ENCODE results near the gene PLCZ1. TPM values are rescaled to one million over a fixed set of nuclear protein-coding genes. Genes with fewer than 3 reads are reported as not detected.

PLCZ1 gene
- total RNA-seq, 3 donors from 2014 or later, result not detected

DNA sequence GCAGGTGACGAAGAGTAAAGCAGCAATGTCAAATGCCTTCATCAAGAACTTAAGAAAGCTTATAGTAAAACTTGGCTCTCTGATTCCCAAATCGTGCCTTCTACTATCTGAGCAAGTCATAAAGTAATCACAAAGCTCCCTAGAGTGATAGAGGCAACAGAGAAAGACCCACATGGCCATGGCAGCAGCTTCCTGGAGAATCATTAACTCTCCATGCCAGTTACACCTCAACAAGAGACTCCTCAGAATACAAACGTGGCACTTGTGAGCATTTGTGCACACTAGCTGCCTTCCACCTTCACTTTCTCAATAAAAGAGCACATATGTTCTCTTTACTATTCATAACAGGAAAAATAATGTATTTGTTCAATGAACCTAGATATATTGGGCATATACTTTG is 48.0 kb downstream of the PLCZ1 start:
- Histone ChIP-seq H3K27ac (no peak overlapping the region), H3K4me1 (no peaks in the 10 kb centered on the region), H3K36me3 (no peaks in the 10 kb centered on the region), H3K4me3 (no peak overlapping the region), H3K27me3 (no peaks in the 10 kb centered on the region), H3K9me3 (no peaks in the 10 kb centered on the region)
- intact Hi-C loops (cut with DNase I; ENCODE audit: low total_unique reads), result no loop called here
- TF ChIP-seq POLR2AphosphoS5 (IDR thresholded peaks at IDR 0.05) (no peak), POLR2A (IDR thresholded peaks at IDR 0.05) (no peak)
- TF ChIP-seq, protein P1, sequence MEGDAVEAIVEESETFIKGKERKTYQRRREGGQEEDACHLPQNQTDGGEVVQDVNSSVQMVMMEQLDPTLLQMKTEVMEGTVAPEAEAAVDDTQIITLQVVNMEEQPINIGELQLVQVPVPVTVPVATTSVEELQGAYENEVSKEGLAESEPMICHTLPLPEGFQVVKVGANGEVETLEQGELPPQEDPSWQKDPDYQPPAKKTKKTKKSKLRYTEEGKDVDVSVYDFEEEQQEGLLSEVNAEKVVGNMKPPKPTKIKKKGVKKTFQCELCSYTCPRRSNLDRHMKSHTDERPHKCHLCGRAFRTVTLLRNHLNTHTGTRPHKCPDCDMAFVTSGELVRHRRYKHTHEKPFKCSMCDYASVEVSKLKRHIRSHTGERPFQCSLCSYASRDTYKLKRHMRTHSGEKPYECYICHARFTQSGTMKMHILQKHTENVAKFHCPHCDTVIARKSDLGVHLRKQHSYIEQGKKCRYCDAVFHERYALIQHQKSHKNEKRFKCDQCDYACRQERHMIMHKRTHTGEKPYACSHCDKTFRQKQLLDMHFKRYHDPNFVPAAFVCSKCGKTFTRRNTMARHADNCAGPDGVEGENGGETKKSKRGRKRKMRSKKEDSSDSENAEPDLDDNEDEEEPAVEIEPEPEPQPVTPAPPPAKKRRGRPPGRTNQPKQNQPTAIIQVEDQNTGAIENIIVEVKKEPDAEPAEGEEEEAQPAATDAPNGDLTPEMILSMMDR (IDR thresholded peaks at IDR 0.05), result no peak
- DNase-seq (ENCODE audit: low spot score in 2 of 2), result no peak

DNA sequence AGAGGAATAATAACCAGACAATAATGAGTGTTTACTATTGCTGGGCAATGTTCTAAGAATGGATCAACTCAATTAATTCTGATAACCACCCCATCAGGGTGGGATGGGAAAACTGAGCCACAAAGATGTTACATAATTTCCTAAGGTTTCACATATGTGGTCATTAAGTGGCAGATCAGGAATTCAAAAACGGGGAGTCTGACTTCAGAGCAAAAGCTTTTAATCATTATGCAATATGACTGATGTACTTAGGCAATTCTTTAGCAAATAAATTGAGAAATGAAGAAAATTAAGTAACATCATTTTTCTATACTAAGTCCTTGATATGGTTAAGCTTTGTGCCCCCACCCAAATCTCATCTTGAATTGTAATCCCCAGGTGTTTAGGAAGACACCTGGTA is 53.4 kb downstream of the PLCZ1 start:
- intact Hi-C loops (cut with DNase I; ENCODE audit: low total_unique reads), result no loop called here
- no peaks in the 10 kb centered on the region for H3K9me3 ChIP-seq
- H3K4me1 ChIP-seq, result no peaks in the 10 kb centered on the region
- TF ChIP-seq POLR2AphosphoS5 (IDR thresholded peaks at IDR 0.05) (no peak), POLR2A (IDR thresholded peaks at IDR 0.05) (no peak)
- TF ChIP-seq, protein P1 (IDR thresholded peaks at IDR 0.05), result no peak
- no peak overlapping the region for H3K27ac ChIP-seq
- no peaks in the 10 kb centered on the region for H3K27me3 ChIP-seq
- DNase-seq (ENCODE audit: low spot score in 2 of 2), result no peak
- no peak overlapping the region for H3K4me3 ChIP-seq
- no peaks in the 10 kb centered on the region for H3K36me3 ChIP-seq

DNA sequence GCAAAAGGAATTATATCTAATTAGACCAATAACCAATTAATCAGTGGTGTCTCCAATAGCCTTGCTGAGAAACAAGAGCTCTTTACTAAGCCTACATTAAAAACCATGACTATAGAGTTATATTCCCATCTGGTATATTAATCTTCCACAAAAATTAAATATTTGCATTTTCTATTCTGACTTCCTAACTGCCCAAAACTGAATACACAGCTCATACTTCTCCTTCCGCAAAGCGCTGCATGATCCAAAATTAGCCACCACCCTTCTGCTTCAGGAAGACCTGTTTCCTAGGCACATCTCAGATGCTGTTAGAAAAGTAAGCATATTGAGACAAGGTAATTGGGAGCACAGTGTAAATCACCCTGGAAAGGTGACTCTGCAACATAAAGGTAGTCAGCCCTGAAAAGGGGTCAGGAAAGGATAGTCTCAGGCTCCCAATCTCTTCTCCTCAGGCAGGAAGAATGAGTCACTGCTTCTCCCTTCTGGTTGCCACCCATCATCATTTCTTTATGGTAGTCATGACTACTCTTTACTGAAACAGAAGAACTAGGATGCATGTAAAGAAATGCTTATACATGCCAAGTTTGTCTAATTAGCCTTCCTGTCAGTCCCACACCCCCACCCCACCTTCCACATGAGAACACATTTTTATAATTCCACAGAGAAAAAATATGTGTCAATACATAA is 54.3 kb downstream of the PLCZ1 start:
- Histone ChIP-seq H3K27ac (no peak overlapping the region), H3K4me1 (no peaks in the 10 kb centered on the region), H3K36me3 (no peaks in the 10 kb centered on the region), H3K4me3 (no peak overlapping the region), H3K9me3 (no peaks in the 10 kb centered on the region), H3K27me3 (no peaks in the 10 kb centered on the region)
- intact Hi-C loops (cut with DNase I; ENCODE audit: low total_unique reads), result no loop called here
- no peak for DNase-seq (ENCODE audit: low spot score in 2 of 2)
- no peak for TF ChIP-seq POLR2A (IDR thresholded peaks at IDR 0.05)
- TF ChIP-seq POLR2AphosphoS5 (IDR thresholded peaks at IDR 0.05), result no peak
- TF ChIP-seq, protein P1 (IDR thresholded peaks at IDR 0.05), result no peak

DNA sequence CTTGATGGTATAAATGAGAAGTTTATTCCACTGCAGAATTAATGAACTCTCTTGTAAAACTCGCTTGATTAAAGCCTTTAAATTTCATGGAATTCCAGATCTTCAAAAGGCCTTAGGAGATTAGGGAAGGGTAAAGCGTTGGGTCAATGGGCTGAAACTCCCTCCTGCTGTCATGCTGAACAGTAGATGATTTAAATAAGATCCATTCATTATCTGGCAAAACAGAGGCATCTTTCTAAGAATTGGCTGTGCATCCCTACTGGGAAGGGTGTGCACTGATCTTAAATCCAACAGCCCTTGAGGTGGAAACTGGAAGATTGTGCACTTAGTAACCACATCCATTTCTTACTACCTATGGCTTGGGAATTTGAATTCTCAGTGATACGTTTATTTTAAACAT is 56.0 kb downstream of the PLCZ1 start:
- Histone ChIP-seq H3K27ac (no peak overlapping the region), H3K27me3 (no peaks in the 10 kb centered on the region), H3K4me1 (no peaks in the 10 kb centered on the region), H3K4me3 (no peak overlapping the region), H3K9me3 (no peaks in the 10 kb centered on the region), H3K36me3 (no peaks in the 10 kb centered on the region)
- no peak for TF ChIP-seq POLR2A (IDR thresholded peaks at IDR 0.05)
- no peak for DNase-seq (ENCODE audit: low spot score in 2 of 2)
- intact Hi-C loops (cut with DNase I; ENCODE audit: low total_unique reads), result no loop called here

DNA sequence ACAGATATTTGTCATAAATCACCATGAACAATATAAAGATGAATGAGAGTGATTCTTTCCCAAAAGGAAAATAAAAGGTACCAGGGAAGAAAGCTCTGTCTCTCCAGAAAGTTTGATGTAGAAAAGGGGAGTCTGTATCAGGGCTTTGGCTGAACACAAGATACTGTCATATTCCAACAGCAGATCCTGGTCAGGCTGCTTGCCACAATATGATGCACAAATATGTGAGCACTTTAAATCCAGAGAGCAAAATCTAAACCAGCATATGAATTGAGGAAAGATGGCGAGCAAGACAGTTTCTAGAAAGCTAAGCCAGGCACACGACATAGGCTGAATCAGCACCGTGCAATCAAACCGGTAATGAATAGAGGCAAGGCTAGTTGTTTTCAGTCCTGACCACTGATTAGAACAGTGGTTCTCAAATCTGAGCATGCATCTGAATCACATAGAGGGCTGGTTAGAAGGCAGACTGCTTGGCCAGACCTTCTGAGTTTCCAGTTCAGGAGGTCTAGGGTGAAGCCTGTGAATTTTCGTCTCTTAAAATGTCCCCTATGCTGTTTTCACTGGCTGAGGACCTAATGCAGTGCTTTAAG is 60.7 kb downstream of the PLCZ1 start:
- no peaks in the 10 kb centered on the region for H3K9me3 ChIP-seq
- H3K36me3 ChIP-seq, result no peaks in the 10 kb centered on the region
- H3K27me3 ChIP-seq, result no peaks in the 10 kb centered on the region
- no peak overlapping the region for H3K27ac ChIP-seq
- H3K4me1 ChIP-seq, result no peaks in the 10 kb centered on the region
- H3K4me3 ChIP-seq, result no peak overlapping the region
- no peak for TF ChIP-seq POLR2AphosphoS5 (IDR thresholded peaks at IDR 0.05)
- TF ChIP-seq, protein P1 (IDR thresholded peaks at IDR 0.05), result no peak
- TF ChIP-seq POLR2A (IDR thresholded peaks at IDR 0.05), result no peak
- intact Hi-C loops (cut with DNase I; ENCODE audit: low total_unique reads), result loop anchor here (5.0 kb wide), 1 partner anchor 65 kb away; no protein-coding TSS in a partner anchor
- no peak for DNase-seq (ENCODE audit: low spot score in 2 of 2)

Data from breast epithelium (tissue), 4 donors.